ENCODE data around the gene ZBTB7B. TPM values are rescaled to one million over a fixed set of nuclear protein-coding genes. Genes with fewer than 3 reads are reported as not detected.
"Not testable (repeated sequence)": the region's sequence is repeated elsewhere in the genome, so short reads cannot be mapped to it uniquely, and the experiment has no call there.

The ZBTB7B gene
- total RNA-seq, 4 donors from 2014 or later: 3.8 to 53.4 (median 11.9) TPM

GRCh38 chr1:154974102-154974807 is 28.3 kb upstream of the ZBTB7B start, which contains the start of gene CKS1B:
TSS of gene CKS1B (plus strand) at chr1:154974681. CDS start at chr1:154974746, 65 bp downstream.
- TF ChIP-seq CTCF (IDR thresholded peaks at IDR 0.05) (no peak), POLR2A (IDR thresholded peaks at IDR 0.05) (peak in 1 of 2 donors; percentile 45)
- Histone ChIP-seq H3K4me1 (peaks cover 3 to 8% of the 10 kb centered on the region in 2 donors), H3K4me3 (peak within 1 kb of the TSS; percentile 54 to 73), H3K27ac (peak within 1 kb of the TSS; percentile 99), H3K9me3 (no peaks in the 10 kb centered on the region), H3K27me3 (no peaks in the 10 kb centered on the region), H3K36me3 (no peaks in the 10 kb centered on the region)
- DNase-seq: peak; percentile 98
- intact Hi-C loops (cut with DNase I; ENCODE audit: low total_unique reads): no loop called here

- Histone ChIP-seq H3K36me3 (no peaks in the 10 kb centered on the region), H3K4me1 (peaks cover 3 to 8% of the 10 kb centered on the region in 2 donors), H3K27me3 (no peaks in the 10 kb centered on the region), H3K4me3 (peak overlapping the region; percentile 50 to 73), H3K9me3 (no peaks in the 10 kb centered on the region), H3K27ac (peak overlapping the region; percentile 99)
- peak; percentile 94 to 96 for DNase-seq
- TF ChIP-seq POLR2A (IDR thresholded peaks at IDR 0.05) (peak; percentile 71 to 77), CTCF (IDR thresholded peaks at IDR 0.05) (no peak)
- intact Hi-C loops (cut with DNase I; ENCODE audit: low total_unique reads): no loop called here
Observed at GRCh38 chr1:154974808-154975408, 27.7 kb upstream of the ZBTB7B start.

GRCh38 chr1:154975409-154976059 is 27.1 kb upstream of the ZBTB7B start:
- Histone ChIP-seq H3K27me3 (no peaks in the 10 kb centered on the region), H3K9me3 (no peaks in the 10 kb centered on the region), H3K36me3 (no peaks in the 10 kb centered on the region), H3K4me3 (peak overlapping the region; percentile 50 to 73), H3K4me1 (peaks cover 0 to 8% of the 10 kb centered on the region in 2 donors), H3K27ac (peak overlapping the region; percentile 99)
- DNase-seq: peak; percentile 65 to 76
- intact Hi-C loops (cut with DNase I; ENCODE audit: low total_unique reads): no loop called here
- TF ChIP-seq POLR2A (IDR thresholded peaks at IDR 0.05) (no peak), CTCF (IDR thresholded peaks at IDR 0.05) (peak in 1 of 4 experiments; percentile 2)

GRCh38 chr1:154977762-154978161 is 24.8 kb upstream of the ZBTB7B start:
- DNase-seq; H3K27me3 ChIP-seq; intact Hi-C loops (cut with DNase I; ENCODE audit: low total_unique reads); H3K27ac ChIP-seq; H3K4me1 ChIP-seq; H3K36me3 ChIP-seq; H3K9me3 ChIP-seq; H3K4me3 ChIP-seq: not testable (repeated sequence)

- H3K4me3 ChIP-seq: no peak overlapping the region
- H3K27ac ChIP-seq: no peak overlapping the region
- DNase-seq: no peak
- no peaks in the 10 kb centered on the region for H3K4me1 ChIP-seq
- TF ChIP-seq CTCF (IDR thresholded peaks at IDR 0.05) (no peak), POLR2A (IDR thresholded peaks at IDR 0.05) (no peak)
- H3K36me3 ChIP-seq: no peaks in the 10 kb centered on the region
- no peaks in the 10 kb centered on the region for H3K9me3 ChIP-seq
- no peaks in the 10 kb centered on the region for H3K27me3 ChIP-seq
- intact Hi-C loops (cut with DNase I; ENCODE audit: low total_unique reads): no loop called here
Observed at GRCh38 chr1:154978360-154978759, 24.2 kb upstream of the ZBTB7B start.
